HL-60 (cell line): ENCODE measurements around the gene MYO6.

ENCODE experiments used
- DNase-seq, 2 experiments: peaks; one replicate each; pipeline ENCODE4 v3.0.0-alpha.2; 2010 to 2020; ENCODE audit warnings: low read depth in 1 of 2, low spot score in 1 of 2
- H3K27ac ChIP-seq: fragments of 250-450 bp; sonication (Bioruptor Pico); replicated peaks from 2 replicates; pipeline ENCODE4 v1.5.1; 2020; ENCODE audit warnings: mild to moderate bottlenecking, moderate library complexity
- H3K27me3 ChIP-seq: fragments of 250-450 bp; sonication (Bioruptor Pico); 2 replicates; pipeline ENCODE4 v1.5.1; 2021; ENCODE audit warnings: mild to moderate bottlenecking, moderate library complexity; ENCODE audit not compliant: insufficient read depth, poor library complexity, severe bottlenecking
- H3K4me3 ChIP-seq: replicated peaks from 2 replicates; pipeline ENCODE4 v1.5.1; 2011; ENCODE audit warnings: mild to moderate bottlenecking, control low read depth, low read length; ENCODE audit not compliant: insufficient read depth
- CTCF ChIP-seq: IDR thresholded peaks from one replicate; pipeline ENCODE4 v1.5.1; 2011; ENCODE audit warnings: low read length, control low read depth, inconsistent platforms; ENCODE audit not compliant: insufficient read depth
- GABPA ChIP-seq: IDR thresholded peaks from 2 replicates; pipeline ENCODE4 v1.6.1; 2012; ENCODE audit warnings: low read depth
- POLR2AphosphoS5 ChIP-seq: IDR thresholded peaks from 2 replicates; pipeline ENCODE4 v1.6.1; 2012; ENCODE audit warnings: low read depth
- SPI1 ChIP-seq: IDR thresholded peaks from 2 replicates; pipeline ENCODE4 v1.6.1; 2012; ENCODE audit warnings: low read depth, mild to moderate bottlenecking, borderline replicate concordance
- TF ChIP-seq, protein P1 (sequence below): IDR thresholded peaks from 2 replicates; pipeline ENCODE4 v1.6.1; 2012; ENCODE audit warnings: low read depth; ENCODE audit not compliant: insufficient replicate concordance

The MYO6 gene

GRCh38 chr6:75848274-75848673 is 99.2 kb downstream of the MYO6 start:
- Histone ChIP-seq H3K27ac (no peak overlapping the region), H3K4me3 (no peak overlapping the region), H3K27me3 (no peaks in the 10 kb centered on the region)
- TF ChIP-seq SPI1 = no peak
- TF ChIP-seq POLR2AphosphoS5 = no peak
- no peak for TF ChIP-seq CTCF
- TF ChIP-seq, protein P1, sequence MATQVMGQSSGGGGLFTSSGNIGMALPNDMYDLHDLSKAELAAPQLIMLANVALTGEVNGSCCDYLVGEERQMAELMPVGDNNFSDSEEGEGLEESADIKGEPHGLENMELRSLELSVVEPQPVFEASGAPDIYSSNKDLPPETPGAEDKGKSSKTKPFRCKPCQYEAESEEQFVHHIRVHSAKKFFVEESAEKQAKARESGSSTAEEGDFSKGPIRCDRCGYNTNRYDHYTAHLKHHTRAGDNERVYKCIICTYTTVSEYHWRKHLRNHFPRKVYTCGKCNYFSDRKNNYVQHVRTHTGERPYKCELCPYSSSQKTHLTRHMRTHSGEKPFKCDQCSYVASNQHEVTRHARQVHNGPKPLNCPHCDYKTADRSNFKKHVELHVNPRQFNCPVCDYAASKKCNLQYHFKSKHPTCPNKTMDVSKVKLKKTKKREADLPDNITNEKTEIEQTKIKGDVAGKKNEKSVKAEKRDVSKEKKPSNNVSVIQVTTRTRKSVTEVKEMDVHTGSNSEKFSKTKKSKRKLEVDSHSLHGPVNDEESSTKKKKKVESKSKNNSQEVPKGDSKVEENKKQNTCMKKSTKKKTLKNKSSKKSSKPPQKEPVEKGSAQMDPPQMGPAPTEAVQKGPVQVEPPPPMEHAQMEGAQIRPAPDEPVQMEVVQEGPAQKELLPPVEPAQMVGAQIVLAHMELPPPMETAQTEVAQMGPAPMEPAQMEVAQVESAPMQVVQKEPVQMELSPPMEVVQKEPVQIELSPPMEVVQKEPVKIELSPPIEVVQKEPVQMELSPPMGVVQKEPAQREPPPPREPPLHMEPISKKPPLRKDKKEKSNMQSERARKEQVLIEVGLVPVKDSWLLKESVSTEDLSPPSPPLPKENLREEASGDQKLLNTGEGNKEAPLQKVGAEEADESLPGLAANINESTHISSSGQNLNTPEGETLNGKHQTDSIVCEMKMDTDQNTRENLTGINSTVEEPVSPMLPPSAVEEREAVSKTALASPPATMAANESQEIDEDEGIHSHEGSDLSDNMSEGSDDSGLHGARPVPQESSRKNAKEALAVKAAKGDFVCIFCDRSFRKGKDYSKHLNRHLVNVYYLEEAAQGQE = no peak
- TF ChIP-seq GABPA = no peak
- DNase-seq = no peak

- TF ChIP-seq, protein P1 = no peak
- TF ChIP-seq GABPA (no peak), CTCF (no peak), POLR2AphosphoS5 (no peak), SPI1 (no peak)
- Histone ChIP-seq H3K4me3 (no peak overlapping the region), H3K27ac (no peak overlapping the region), H3K27me3 (no peaks in the 10 kb centered on the region)
- no peak for DNase-seq
Measured at GRCh38 chr6:75849329-75850025, 100.4 kb downstream of the MYO6 start.

- no peak for DNase-seq
- Histone ChIP-seq H3K4me3 (no peak overlapping the region), H3K27me3 (no peaks in the 10 kb centered on the region), H3K27ac (no peak overlapping the region)
- TF ChIP-seq, protein P1 = no peak
- TF ChIP-seq SPI1 (no peak), CTCF (no peak), POLR2AphosphoS5 (no peak), GABPA (no peak)
Measured at GRCh38 chr6:75850026-75850833, 101.2 kb downstream of the MYO6 start.
